ENCODE data around the gene ADCY7.

ADCY7 gene

DNA sequence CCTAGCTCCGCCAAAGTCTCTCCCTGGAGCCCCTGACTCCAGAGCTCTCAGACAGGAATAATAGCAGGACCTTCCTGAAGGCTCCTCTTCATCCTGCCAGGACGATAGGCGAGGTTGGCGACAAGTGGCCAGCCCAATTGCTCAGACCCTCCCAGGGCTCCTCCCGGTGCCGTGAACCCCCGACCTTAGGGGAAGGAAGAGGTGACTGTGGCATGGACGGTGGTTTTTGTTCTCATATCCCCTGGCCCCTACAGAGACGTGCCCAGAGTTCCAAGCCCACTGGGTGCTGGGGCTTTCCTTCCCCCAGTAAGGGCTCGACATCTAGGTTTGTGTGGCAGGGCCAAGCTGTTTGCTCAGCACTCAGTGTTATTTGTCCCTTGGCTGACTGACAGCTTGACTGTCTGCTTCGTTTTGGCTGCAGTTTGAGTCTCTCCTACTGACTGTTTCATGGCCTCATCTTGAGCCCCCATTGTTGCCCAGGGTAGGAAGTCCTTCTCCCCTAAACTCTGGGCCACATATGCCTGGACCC is 4.6 kb upstream of the ADCY7 start:
- Histone ChIP-seq H3K9me3 (ENCODE audit: control insufficient read depth, low read length) (no peaks in the 10 kb centered on the region), H3K4me3 (ENCODE audit: insufficient read depth in 1 of 2, low read depth in 1 of 2, low read length in 2 of 2) (no peak overlapping the region), H2BK12ac (ENCODE audit: low read length in 2 of 2) (no peak overlapping the region), H3K4me1 (ENCODE audit: control insufficient read depth, insufficient read depth, low read depth, low read length) (peaks cover 26% of the 10 kb centered on the region), H3K36me3 (ENCODE audit: control insufficient read depth in 1 of 2, insufficient read depth in 2 of 2, low read depth in 1 of 2, low read length in 2 of 2) (no peaks in the 10 kb centered on the region), H2BK120ac (ENCODE audit: low read depth, low read length) (no peak overlapping the region), H3K27ac (ENCODE audit: low read length, poor library complexity, severe bottlenecking) (no peak overlapping the region), H2BK15ac (ENCODE audit: low read depth, poor library complexity, severe bottlenecking) (no peak overlapping the region), H4K91ac (ENCODE audit: low read length) (no peak overlapping the region), H3K23ac (ENCODE audit: low read length in 2 of 2) (no peak overlapping the region), H4K8ac (ENCODE audit: low read length) (no peak overlapping the region), H3K79me1 (replicated peaks; ENCODE audit: low read length, poor library complexity, severe bottlenecking) (no peaks in the 10 kb centered on the region), H2AFZ (ENCODE audit: low read depth, low read length) (no peak overlapping the region), H3K14ac (ENCODE audit: low read length in 2 of 2) (no peak overlapping the region), H3K4ac (ENCODE audit: low read depth in 1 of 2, low read length in 2 of 2) (no peak overlapping the region), H3K4me2 (ENCODE audit: low read length, poor library complexity, severe bottlenecking) (no peak overlapping the region), H3K27me3 (ENCODE audit: control insufficient read depth in 1 of 2, insufficient read depth in 1 of 2, low read length in 2 of 2) (no peaks in the 10 kb centered on the region), H2AK5ac (ENCODE audit: low read length, severe bottlenecking) (no peak overlapping the region), H3K18ac (ENCODE audit: low read depth in 1 of 2, low read length in 2 of 2) (no peak overlapping the region), H3K9ac (ENCODE audit: low read length) (no peak overlapping the region), H2BK5ac (ENCODE audit: low read depth, low read length, poor library complexity, severe bottlenecking) (no peak overlapping the region)
- no peak for DNase-seq
- 80% methylated on average over 11 of the region's 11 CpGs for WGBS

DNA sequence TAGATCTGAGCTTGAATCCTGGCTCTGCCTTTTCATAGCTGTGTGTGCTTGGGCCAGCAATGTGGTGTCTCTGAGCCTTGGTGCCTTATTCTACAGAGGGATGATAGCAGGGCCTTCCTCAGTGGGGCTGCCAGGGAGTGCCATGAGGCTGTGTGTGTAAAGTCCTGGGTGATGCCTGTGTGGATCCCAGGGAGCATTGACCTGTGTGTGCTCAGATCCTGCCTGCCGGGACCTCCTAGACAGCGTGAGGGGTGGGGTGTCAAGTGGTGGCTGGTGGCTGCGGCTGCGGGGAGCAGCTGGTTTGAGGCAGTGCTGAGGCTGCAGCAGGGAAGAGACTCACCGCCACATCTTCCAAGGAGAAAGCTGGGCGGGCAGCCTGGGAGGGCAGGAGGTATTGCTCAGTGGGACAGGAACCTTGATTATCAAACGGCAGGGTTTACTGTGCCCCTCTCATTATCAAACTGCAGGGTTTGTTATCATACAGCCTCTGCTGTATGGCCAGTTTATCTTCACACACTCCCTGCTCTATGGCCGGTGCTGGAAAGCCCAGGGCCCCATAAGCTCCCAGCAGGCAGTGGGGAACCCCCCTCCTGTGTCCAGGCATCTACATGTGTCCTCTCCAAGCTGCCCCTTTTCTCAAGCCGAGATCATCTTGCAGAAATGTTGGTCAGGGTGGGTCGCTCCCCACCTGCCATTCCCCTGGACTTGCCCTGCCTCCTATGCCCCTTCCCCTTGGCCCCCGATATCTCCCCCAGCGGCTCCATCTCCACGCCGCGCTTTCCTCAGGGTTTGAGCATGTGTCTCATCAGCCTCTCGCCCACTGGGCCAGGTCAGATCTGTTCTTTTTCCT is 3.1 kb upstream of the ADCY7 start:
- H2AFZ ChIP-seq (ENCODE audit: low read depth, low read length), result no peak overlapping the region
- H2BK15ac ChIP-seq (ENCODE audit: low read depth, poor library complexity, severe bottlenecking), result no peak overlapping the region
- H3K4me1 ChIP-seq (ENCODE audit: control insufficient read depth, insufficient read depth, low read depth, low read length), result peaks cover 32% of the 10 kb centered on the region
- no peak overlapping the region for H3K14ac ChIP-seq (ENCODE audit: low read length in 2 of 2)
- 90% methylated on average over 16 of the region's 16 CpGs for WGBS
- H3K36me3 ChIP-seq (ENCODE audit: control insufficient read depth in 1 of 2, insufficient read depth in 2 of 2, low read depth in 1 of 2, low read length in 2 of 2), result no peaks in the 10 kb centered on the region
- H3K79me1 ChIP-seq (replicated peaks; ENCODE audit: low read length, poor library complexity, severe bottlenecking), result peaks cover 3% of the 10 kb centered on the region
- no peak overlapping the region for H3K23ac ChIP-seq (ENCODE audit: low read length in 2 of 2)
- no peak overlapping the region for H2AK5ac ChIP-seq (ENCODE audit: low read length, severe bottlenecking)
- DNase-seq, result no peak
- H4K91ac ChIP-seq (ENCODE audit: low read length), result peak overlapping the region; percentile 16
- no peak overlapping the region for H3K4me2 ChIP-seq (ENCODE audit: low read length, poor library complexity, severe bottlenecking)
- no peaks in the 10 kb centered on the region for H3K9me3 ChIP-seq (ENCODE audit: control insufficient read depth, low read length)
- H3K27me3 ChIP-seq (ENCODE audit: control insufficient read depth in 1 of 2, insufficient read depth in 1 of 2, low read length in 2 of 2), result no peaks in the 10 kb centered on the region
- no peak overlapping the region for H3K9ac ChIP-seq (ENCODE audit: low read length)
- H3K4me3 ChIP-seq (ENCODE audit: insufficient read depth in 1 of 2, low read depth in 1 of 2, low read length in 2 of 2), result no peak overlapping the region
- no peak overlapping the region for H3K18ac ChIP-seq (ENCODE audit: low read depth in 1 of 2, low read length in 2 of 2)
- no peak overlapping the region for H2BK120ac ChIP-seq (ENCODE audit: low read depth, low read length)
- H2BK5ac ChIP-seq (ENCODE audit: low read depth, low read length, poor library complexity, severe bottlenecking), result no peak overlapping the region
- no peak overlapping the region for H3K27ac ChIP-seq (ENCODE audit: low read length, poor library complexity, severe bottlenecking)
- H3K4ac ChIP-seq (ENCODE audit: low read depth in 1 of 2, low read length in 2 of 2), result no peak overlapping the region
- H4K8ac ChIP-seq (ENCODE audit: low read length), result peak overlapping the region; percentile 28
- H2BK12ac ChIP-seq (ENCODE audit: low read length in 2 of 2), result peak overlapping the region in 1 of 2 experiments; percentile 29

DNA sequence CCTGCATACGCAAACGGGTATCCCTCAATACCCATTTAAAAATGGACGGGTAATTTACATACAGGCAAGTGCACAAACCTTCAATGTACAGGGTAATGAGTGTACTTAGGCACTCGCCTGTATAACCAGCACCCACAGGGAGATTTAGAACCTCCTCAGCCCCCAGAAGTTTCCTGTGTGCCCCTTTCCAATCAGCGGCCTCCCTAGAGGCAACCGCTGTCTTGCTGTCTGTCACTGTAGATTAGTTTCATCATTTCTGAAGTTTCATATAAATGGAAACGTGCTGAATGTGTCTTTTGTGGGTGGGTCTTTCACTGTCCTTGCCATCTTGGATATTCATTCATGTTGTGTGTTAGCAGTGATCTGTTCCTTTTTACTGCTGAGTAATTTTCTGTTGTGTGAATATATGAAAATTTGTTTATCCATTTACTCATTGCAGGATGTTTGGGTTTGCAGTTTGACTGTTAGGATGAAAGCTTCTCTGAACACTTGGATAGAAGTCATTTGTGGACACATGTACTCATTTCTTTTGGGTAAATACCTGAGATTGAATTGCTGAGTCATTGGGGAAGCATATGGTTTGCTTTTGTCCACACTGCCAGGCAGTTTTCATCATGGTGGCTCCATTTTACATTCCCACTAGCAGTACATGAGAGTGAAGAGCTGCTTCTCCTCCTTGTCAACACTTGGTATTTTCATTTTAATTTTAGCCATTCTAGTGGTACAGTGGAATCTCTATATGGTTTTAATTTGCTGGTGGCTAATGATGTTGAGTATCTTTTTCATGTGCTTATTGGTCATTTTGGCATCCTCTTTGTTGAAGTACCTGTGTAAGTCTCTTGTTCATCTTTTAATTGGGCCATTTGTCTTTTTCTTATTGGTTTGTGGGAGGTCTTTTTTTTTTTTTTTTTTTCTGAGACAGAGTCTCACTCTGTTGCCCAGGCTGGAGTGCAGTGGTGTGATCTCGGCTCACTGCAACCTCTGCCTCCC is 2.1 kb upstream of the ADCY7 start:
- no peak overlapping the region for H3K4ac ChIP-seq (ENCODE audit: low read depth in 1 of 2, low read length in 2 of 2)
- no peaks in the 10 kb centered on the region for H3K27me3 ChIP-seq (ENCODE audit: control insufficient read depth in 1 of 2, insufficient read depth in 1 of 2, low read length in 2 of 2)
- no peak for DNase-seq
- no peaks in the 10 kb centered on the region for H3K9me3 ChIP-seq (ENCODE audit: control insufficient read depth, low read length)
- H2AK5ac ChIP-seq (ENCODE audit: low read length, severe bottlenecking), result no peak overlapping the region
- H3K4me1 ChIP-seq (ENCODE audit: control insufficient read depth, insufficient read depth, low read depth, low read length), result peaks cover 30% of the 10 kb centered on the region
- H3K36me3 ChIP-seq (ENCODE audit: control insufficient read depth in 1 of 2, insufficient read depth in 2 of 2, low read depth in 1 of 2, low read length in 2 of 2), result peaks cover 0 to under 1% of the 10 kb centered on the region in 2 experiments
- no peak overlapping the region for H3K14ac ChIP-seq (ENCODE audit: low read length in 2 of 2)
- no peak overlapping the region for H3K4me3 ChIP-seq (ENCODE audit: insufficient read depth in 1 of 2, low read depth in 1 of 2, low read length in 2 of 2)
- no peak overlapping the region for H2BK12ac ChIP-seq (ENCODE audit: low read length in 2 of 2)
- H2BK120ac ChIP-seq (ENCODE audit: low read depth, low read length), result no peak overlapping the region
- H3K4me2 ChIP-seq (ENCODE audit: low read length, poor library complexity, severe bottlenecking), result no peak overlapping the region
- H2BK5ac ChIP-seq (ENCODE audit: low read depth, low read length, poor library complexity, severe bottlenecking), result no peak overlapping the region
- peaks cover 5% of the 10 kb centered on the region for H3K79me1 ChIP-seq (replicated peaks; ENCODE audit: low read length, poor library complexity, severe bottlenecking)
- H4K91ac ChIP-seq (ENCODE audit: low read length), result no peak overlapping the region
- no peak overlapping the region for H2BK15ac ChIP-seq (ENCODE audit: low read depth, poor library complexity, severe bottlenecking)
- H3K27ac ChIP-seq (ENCODE audit: low read length, poor library complexity, severe bottlenecking), result no peak overlapping the region
- no peak overlapping the region for H3K18ac ChIP-seq (ENCODE audit: low read depth in 1 of 2, low read length in 2 of 2)
- no peak overlapping the region for H3K23ac ChIP-seq (ENCODE audit: low read length in 2 of 2)
- no peak overlapping the region for H3K9ac ChIP-seq (ENCODE audit: low read length)
- H2AFZ ChIP-seq (ENCODE audit: low read depth, low read length), result no peak overlapping the region
- H4K8ac ChIP-seq (ENCODE audit: low read length), result no peak overlapping the region
- 91% methylated on average over 7 of the region's 8 CpGs for WGBS

DNA sequence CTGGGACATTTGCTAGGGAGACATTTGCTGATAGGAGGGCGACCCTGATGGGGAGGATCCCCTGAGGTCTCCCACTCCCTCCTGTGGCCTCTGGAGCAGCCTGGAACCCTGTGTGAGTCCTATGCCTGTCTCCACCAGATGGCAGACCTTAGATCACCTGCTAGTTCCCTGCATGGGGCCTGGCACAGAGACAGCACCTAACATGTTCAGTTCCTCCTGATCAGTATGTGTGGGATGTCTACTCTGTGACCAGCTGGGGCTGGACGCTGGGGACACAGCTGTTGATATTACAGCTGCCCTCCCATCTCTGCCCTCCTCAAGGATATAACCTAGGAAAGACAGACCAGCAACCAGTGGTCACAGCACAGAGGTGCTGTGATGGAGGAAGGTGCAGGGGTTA is 1.1 kb upstream of the ADCY7 start:
- H3K4me3 ChIP-seq (ENCODE audit: insufficient read depth in 1 of 2, low read depth in 1 of 2, low read length in 2 of 2), result no peak overlapping the region
- peaks cover 0 to 4% of the 10 kb centered on the region in 2 experiments for H3K36me3 ChIP-seq (ENCODE audit: control insufficient read depth in 1 of 2, insufficient read depth in 2 of 2, low read depth in 1 of 2, low read length in 2 of 2)
- no peaks in the 10 kb centered on the region for H3K27me3 ChIP-seq (ENCODE audit: control insufficient read depth in 1 of 2, insufficient read depth in 1 of 2, low read length in 2 of 2)
- H3K79me1 ChIP-seq (replicated peaks; ENCODE audit: low read length, poor library complexity, severe bottlenecking), result peaks cover 9% of the 10 kb centered on the region
- no peak overlapping the region for H3K27ac ChIP-seq (ENCODE audit: low read length, poor library complexity, severe bottlenecking)
- H3K14ac ChIP-seq (ENCODE audit: low read length in 2 of 2), result no peak overlapping the region
- H3K9me3 ChIP-seq (ENCODE audit: control insufficient read depth, low read length), result no peaks in the 10 kb centered on the region
- H2AK5ac ChIP-seq (ENCODE audit: low read length, severe bottlenecking), result peak overlapping the region; percentile 33
- no peak overlapping the region for H2AFZ ChIP-seq (ENCODE audit: low read depth, low read length)
- DNase-seq, result peak; percentile 22
- H3K9ac ChIP-seq (ENCODE audit: low read length), result peak overlapping the region; percentile 90
- no peak overlapping the region for H3K4ac ChIP-seq (ENCODE audit: low read depth in 1 of 2, low read length in 2 of 2)
- H2BK120ac ChIP-seq (ENCODE audit: low read depth, low read length), result no peak overlapping the region
- peaks cover 21% of the 10 kb centered on the region for H3K4me1 ChIP-seq (ENCODE audit: control insufficient read depth, insufficient read depth, low read depth, low read length)
- H2BK15ac ChIP-seq (ENCODE audit: low read depth, poor library complexity, severe bottlenecking), result no peak overlapping the region
- H2BK5ac ChIP-seq (ENCODE audit: low read depth, low read length, poor library complexity, severe bottlenecking), result no peak overlapping the region
- peak overlapping the region; percentile 97 for H4K91ac ChIP-seq (ENCODE audit: low read length)
- peak overlapping the region; percentile 60 to 90 for H2BK12ac ChIP-seq (ENCODE audit: low read length in 2 of 2)
- WGBS, result 72% methylated on average over 2 of the region's 2 CpGs
- H3K4me2 ChIP-seq (ENCODE audit: low read length, poor library complexity, severe bottlenecking), result no peak overlapping the region
- H3K18ac ChIP-seq (ENCODE audit: low read depth in 1 of 2, low read length in 2 of 2), result peak overlapping the region in 1 of 2 experiments; percentile 87
- H4K8ac ChIP-seq (ENCODE audit: low read length), result peak overlapping the region; percentile 46
- H3K23ac ChIP-seq (ENCODE audit: low read length in 2 of 2), result no peak overlapping the region
